GM19463 (cell line): Measurements from ENCODE around the gene PRF1.

Experiments used
- ATAC-seq: cut with Tn5 transposase; IDR thresholded peaks from one replicate; pipeline ENCODE4 v1.9.1; 2021; ENCODE audit warnings: mild to moderate bottlenecking, moderate library complexity; ENCODE audit not compliant: unreplicated experiment

Gene PRF1

GRCh38 chr10:70579234-70580002 is 23.1 kb downstream of the PRF1 start:
- no peak for ATAC-seq

DNA sequence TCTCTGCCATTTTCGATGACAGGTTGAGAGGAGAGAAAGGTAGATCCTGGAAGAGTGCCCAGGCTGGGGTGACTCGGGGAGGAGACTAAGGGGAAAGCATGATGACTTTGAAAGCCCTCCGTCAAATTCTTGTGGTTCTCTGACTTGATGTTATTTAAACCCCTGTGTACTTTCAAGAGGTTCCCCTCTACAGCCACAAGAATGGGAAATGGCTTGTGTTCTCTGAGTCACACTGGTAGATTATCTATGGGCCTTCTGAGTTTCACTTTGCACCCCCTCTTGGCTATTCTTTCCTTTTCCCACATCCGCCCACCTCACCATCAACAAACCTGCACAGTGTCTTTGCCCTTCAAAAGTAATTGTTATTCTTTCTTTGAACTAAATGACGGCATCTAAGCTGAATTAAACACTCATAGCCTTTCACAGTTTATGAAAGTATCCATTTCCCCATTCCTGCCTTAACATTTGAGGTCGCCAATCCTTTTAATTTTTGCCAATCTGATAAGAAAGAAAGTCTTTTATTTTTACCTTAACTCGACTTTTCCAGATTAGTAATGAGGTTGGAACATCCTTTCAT is 24.1 kb downstream of the PRF1 start:
- peak; percentile 61 for ATAC-seq

DNA sequence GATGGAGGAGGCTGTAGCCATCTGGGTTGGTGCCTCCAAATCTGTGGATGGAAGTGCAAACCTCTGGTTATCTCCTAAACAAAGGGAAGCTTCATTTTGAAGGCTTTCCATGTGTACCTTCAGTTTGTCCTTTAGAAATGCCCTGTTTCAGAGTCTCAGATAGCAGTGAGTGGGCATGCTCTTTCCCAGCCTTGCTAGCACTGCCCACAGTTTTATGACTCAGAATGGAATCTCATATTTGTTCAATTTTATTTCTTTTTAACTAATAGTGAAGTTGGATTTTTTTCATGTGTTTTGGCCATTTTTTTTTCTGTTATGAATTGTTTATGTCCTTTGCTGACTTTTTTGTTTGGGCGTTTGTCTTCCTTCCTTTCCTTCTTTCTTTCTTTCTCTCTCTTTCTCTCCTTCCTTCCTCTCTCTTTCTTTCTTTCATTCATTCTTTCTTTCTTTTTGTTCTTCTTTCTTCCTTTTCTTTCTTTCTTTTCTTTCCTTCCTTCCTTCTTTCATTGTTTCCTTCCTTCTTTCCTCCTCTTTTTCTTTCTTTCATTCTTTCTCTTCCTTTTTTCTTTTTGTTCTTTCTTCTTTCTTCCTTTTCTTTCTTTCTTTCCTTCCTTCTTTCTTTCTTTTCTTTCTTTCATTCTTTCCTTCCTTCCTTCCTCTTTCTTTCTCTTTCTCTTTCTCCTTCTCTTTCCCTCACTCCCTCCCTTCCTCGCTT is 25.6 kb downstream of the PRF1 start:
- no peak for ATAC-seq

DNA sequence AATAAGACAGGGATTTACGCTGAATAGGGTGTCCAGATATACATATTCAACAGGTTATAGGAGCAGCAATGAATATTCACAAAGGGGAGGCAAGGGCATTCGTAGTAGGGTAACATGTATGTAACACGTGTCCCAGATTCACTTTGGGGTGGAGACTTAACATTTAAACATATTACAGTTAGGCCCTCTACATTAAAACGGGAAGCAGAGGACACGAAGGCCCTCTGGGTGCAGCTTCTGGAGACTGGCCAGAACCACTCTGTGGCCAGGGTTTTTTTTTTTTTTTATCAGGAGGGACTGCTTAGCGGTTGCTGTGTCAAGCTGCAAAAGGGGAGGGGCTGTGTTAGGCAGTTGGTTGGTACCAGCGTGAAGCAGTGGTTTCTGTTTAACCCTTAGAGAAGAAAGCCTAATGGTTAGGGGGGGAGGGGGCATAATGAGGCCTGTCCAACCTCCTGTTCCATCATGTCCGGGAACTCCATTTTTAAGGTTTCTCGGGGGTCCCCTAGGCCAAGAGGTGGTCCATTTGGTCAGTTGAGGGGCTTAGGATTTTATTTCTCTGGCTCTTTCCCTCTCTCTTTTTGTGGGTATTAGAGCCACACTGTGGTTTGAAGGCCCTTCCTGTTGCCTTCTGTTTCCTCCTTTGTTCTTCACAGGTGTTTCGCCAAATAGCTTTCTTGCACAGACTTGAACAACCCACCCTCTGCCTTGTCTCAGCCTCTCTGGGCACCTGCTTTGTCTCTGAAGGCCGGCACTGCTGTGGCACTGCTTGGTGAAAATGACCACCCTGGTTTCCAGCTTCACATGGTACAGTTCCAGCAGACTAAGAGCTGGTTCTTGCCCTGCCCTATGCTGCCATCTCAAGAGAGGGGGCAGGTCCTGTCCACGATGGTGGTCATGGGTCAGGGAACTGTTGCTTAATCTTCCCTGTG is 26.4 kb downstream of the PRF1 start:
- peak; percentile 50 for ATAC-seq

- ATAC-seq = no peak
Measured at GRCh38 chr10:70575486-70575873, 27.1 kb downstream of the PRF1 start.

DNA sequence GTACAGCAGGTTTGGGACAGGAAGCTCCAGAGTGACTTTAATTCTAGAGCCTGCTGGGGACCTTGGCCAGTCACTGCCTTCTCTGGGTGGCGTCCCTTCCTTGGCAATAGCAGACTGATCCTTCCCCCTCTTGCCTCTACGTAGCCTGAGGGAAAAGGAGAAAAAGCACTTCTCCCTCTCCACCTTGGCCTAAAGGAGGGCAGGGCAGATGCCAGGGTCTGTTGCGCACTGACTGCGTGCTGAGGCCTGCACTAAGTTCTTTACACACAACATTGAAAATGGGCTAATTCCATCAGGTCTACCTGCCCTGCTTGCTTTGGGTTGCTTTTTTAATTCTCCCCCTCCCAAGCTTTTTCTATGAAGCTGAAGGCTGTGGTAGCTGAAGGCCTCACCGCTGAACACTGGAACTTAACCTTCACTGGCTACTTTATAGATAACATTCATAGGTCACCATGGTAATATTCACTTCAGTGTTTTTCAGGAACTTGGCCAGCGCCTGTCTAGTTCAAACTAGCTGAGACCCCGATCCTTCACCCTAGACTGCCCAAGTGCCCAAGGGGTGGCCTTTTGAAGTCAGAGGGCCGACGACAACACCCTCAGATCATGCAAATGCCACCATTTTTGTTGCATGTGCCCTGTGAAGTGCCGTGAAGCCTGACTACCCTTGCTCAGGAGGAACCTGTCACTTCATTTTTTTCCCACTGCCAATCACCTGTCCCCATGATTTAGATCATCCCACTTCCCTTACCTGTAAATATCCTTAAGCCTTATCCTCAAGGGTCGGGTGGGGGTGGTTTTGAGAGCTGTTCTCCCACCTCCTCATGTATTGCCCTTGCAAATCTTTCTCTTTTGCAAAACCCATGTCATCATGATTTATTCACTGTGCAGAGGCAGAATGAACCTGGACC is 28.7 kb downstream of the PRF1 start:
- no peak for ATAC-seq

GRCh38 chr10:70571636-70572439 is 30.7 kb downstream of the PRF1 start:
- no peak for ATAC-seq

DNA sequence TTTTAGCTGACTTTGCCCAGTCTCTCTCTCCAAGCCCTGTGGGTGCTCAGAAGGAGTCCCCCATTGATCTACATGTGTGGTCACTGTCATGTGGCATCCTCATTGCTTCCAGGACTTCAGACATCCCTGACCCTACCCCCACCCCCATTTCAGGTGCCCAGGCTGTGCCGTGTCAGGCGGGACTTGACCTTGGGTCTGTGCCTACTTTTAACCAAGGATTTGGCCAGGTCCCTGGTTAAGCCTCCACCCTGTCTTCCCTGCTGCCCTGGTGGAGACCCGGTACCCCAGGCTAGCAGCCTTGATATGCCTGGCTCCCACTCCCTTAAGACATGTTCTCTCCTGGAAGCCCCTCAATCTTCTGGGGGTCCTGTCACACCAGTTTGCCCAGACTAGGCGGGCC is 31.3 kb downstream of the PRF1 start:
- no peak for ATAC-seq

- ATAC-seq = no peak
Measured at GRCh38 chr10:70568781-70569495, 33.6 kb downstream of the PRF1 start.

DNA sequence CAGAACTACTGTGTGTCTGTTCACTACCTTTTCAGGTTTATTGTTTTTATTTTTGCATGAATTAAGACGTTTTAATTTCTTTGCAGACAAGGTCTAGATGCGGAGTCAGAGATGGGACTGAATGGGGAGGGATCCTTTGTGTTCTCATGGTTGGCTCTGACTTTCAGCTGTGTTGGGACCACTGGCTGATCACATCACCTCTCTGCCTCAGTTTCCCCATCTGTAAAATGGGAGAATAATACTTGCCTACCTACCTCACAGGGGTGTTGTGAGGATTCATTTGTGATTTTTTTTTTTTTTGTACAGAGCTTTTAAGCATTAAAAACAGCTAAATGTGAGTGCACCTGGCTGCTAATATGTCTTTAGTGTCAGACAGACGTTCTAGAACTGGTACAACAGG is 34.4 kb downstream of the PRF1 start:
- no peak for ATAC-seq

GRCh38 chr10:70567603-70568002 is 34.9 kb downstream of the PRF1 start:
- ATAC-seq = no peak

DNA sequence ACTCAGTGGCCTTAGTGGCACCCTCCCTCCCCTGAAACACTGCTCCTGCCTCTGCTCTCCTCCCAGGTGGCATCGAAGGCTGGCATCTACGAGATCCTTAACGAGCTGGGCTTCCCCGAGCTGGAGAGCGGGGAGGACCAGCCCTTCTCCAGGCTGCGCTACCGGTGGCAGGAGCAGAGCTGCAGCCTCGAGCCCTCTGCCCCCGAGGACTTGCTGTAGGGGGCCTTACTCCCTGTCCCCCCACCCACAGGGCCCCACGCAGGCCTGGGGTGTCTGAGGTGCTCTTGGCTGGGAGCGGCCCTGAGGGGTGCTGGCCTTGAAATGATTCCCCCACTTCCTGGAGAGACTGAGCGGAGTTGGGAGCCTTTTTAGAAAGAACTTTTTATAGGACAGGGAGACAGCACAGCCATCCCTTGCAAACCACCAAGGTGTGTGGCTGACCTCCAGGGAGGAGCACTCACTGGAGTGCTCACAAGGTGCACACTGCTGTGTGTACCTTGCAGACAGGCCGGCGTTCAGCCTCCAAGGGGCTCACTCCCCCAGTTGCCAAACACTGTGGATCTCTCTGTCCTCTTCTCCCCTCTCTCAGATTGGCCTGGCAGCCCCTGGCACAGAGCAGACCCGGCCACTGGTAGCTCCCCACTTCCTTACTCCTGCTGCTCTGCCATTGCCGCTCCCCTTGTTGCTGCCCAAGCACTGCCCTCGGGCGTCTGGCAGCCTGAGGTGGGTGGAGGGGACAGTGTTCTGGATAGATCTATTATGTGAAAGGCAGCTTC is 35.8 kb downstream of the PRF1 start:
- no peak for ATAC-seq

GRCh38 chr10:70565556-70566514 is 36.7 kb downstream of the PRF1 start:
- ATAC-seq = no peak

DNA sequence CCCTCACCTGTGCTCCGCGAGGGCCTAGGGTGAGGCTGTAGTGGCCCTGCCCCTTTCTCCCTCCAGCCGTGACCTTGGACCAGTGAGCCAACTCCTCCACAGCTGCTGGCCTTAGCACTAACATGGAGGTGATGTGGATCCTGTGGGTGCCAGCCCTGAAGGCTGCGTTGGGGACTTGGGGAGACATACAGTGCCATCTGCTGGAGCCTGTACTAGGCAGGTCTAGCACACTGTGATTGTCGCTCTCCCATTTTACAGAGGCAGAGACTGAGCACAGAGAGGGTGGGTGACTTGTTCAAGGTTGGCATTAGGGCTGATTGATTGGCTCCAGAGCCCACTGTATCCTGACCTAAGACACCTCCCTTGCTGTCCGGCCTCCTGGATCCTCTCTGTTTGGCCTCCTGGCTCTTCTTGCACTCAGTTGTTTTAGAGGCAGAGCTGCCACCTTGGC is 37.6 kb downstream of the PRF1 start:
- no peak for ATAC-seq

GRCh38 chr10:70564113-70564725 is 38.3 kb downstream of the PRF1 start:
- no peak for ATAC-seq

- no peak for ATAC-seq
Measured at GRCh38 chr10:70563230-70563629, 39.3 kb downstream of the PRF1 start.
